ENCODE measurements around the gene NR2F2.

NR2F2 gene

GRCh38 chr15:96351761-96352603 lies 21.5 kb downstream of the NR2F2 start:
- TF ChIP-seq, protein P1, sequence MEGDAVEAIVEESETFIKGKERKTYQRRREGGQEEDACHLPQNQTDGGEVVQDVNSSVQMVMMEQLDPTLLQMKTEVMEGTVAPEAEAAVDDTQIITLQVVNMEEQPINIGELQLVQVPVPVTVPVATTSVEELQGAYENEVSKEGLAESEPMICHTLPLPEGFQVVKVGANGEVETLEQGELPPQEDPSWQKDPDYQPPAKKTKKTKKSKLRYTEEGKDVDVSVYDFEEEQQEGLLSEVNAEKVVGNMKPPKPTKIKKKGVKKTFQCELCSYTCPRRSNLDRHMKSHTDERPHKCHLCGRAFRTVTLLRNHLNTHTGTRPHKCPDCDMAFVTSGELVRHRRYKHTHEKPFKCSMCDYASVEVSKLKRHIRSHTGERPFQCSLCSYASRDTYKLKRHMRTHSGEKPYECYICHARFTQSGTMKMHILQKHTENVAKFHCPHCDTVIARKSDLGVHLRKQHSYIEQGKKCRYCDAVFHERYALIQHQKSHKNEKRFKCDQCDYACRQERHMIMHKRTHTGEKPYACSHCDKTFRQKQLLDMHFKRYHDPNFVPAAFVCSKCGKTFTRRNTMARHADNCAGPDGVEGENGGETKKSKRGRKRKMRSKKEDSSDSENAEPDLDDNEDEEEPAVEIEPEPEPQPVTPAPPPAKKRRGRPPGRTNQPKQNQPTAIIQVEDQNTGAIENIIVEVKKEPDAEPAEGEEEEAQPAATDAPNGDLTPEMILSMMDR (IDR thresholded peaks at IDR 0.05; ENCODE audit: low read length, missing control alignments), result no peak
- no peak for DNase-seq (ENCODE audit: low read depth)
- no peak overlapping the region for H3K4me3 ChIP-seq (replicated peaks; ENCODE audit: low read depth, low read length)

DNA sequence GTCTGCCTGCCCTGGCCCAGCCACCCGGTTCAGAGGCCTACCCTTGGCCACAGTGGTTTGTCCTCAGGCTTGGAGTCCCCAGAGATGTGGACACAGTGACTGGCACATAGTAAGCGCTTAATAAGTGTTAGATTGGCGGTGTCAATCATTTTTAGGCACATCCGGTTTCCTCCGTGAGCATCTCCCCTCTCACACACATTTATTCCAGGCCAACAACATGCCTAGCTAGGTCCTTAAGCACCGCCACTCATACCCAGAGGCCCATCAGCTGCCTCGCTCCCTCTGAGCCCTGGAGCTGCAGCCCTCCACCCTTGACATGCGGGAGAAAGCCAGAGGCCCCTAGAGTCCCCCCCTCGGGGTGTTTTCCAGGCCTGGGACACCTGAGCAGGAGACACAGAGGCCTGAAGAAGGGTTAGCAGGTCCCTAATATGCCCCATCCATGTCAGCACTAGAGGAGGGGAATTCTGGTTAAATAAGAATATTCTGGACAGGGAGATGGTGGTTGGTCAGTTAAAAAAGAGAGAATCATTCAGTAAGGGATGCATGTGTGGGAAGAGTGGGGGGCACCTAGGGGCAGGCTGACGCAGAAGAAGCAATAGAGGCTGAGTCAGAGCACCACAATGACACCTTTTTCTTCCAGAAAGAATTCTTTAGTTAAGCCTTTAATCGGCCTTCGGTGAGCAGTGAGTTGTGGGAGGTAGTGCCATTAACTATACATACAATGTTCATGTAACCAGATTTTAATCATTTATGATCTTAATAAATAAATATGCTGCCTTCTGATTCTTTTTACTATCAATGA lies 22.3 kb downstream of the NR2F2 start:
- no peak overlapping the region for H3K4me3 ChIP-seq (replicated peaks; ENCODE audit: low read depth, low read length)
- TF ChIP-seq, protein P1 (IDR thresholded peaks at IDR 0.05; ENCODE audit: low read length, missing control alignments), result no peak
- peak; percentile 46 for DNase-seq (ENCODE audit: low read depth)

DNA sequence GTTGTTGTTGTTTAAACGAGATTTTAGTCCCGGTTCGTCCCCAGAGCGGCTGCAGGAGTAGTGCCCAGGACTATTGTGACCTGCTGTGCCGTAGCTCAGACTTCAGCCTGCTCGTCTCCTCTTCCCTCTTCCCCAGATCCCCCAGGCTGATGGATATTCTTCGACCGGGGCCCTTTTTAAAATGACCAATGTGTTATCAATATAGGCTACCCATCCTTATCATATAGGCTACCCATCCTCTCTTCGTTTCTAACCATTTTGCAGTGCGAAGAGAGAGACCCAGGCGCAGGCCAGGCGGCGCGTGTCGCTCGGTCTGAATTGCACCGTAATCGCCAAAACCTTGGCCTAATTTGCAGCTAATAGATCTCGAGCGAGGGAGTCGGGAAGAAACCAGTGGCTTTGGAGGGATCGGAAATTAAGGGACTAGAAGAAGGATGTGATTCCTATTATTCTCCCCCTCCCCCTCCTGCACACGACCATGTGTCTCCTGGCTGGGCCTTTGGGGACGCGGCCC lies 23.0 kb downstream of the NR2F2 start:
- TF ChIP-seq, protein P1 (IDR thresholded peaks at IDR 0.05; ENCODE audit: low read length, missing control alignments), result no peak
- H3K4me3 ChIP-seq (replicated peaks; ENCODE audit: low read depth, low read length), result peak overlapping the region; percentile 67
- DNase-seq (ENCODE audit: low read depth), result no peak

GRCh38 chr15:96353930-96354730 lies 23.6 kb downstream of the NR2F2 start:
- TF ChIP-seq, protein P1 (IDR thresholded peaks at IDR 0.05; ENCODE audit: low read length, missing control alignments), result peak; percentile 70
- DNase-seq (ENCODE audit: low read depth), result peak; percentile 75
- peak overlapping the region; percentile 67 for H3K4me3 ChIP-seq (replicated peaks; ENCODE audit: low read depth, low read length)

- DNase-seq (ENCODE audit: low read depth), result peak; percentile 89
- H3K4me3 ChIP-seq (replicated peaks; ENCODE audit: low read depth, low read length), result peak overlapping the region; percentile 67
- TF ChIP-seq, protein P1 (IDR thresholded peaks at IDR 0.05; ENCODE audit: low read length, missing control alignments), result peak; percentile 62
These were observed 24.4 kb downstream of the NR2F2 start for GRCh38 chr15:96354731-96355567.
